Astrocyte (in vitro differentiated cells and primary cell): Measurements from ENCODE around the gene ARFIP1.
"Not testable (repeated sequence)": the region's sequence is repeated elsewhere in the genome, so short reads cannot be mapped to it uniquely, and the experiment has no call there.

Experiments used
- CTCF ChIP-seq: IDR thresholded peaks from 2 replicates; pipeline ENCODE4 v1.5.1; 2011; ENCODE audit warnings: low read depth, mild to moderate bottlenecking, inconsistent platforms, low read length, moderate library complexity; ENCODE audit not compliant: insufficient read depth
- EZH2 ChIP-seq: IDR thresholded peaks from 2 replicates; pipeline ENCODE4 v1.6.1; 2012; ENCODE audit warnings: mild to moderate bottlenecking, low read length, inconsistent platforms; ENCODE audit not compliant: insufficient read depth

GRCh38 chr4:152854016-152854415, 74.3 kb downstream of the ARFIP1 start:
- not testable (repeated sequence) for TF ChIP-seq CTCF, EZH2
